Caco-2 (cell line): ENCODE measurements around the gene UGT1A4. TPM values are rescaled to one million over a fixed set of nuclear protein-coding genes. Genes with fewer than 3 reads are reported as not detected.

Experiments
- BruUV-seq: library from RNA; stranded (reverse); fragments of 400-500 nt; replicated peaks from 2 replicates; lab custom pipeline; 2021; lab: Mats Ljungman, UMichigan
- CTCF ChIA-PET: fragments of 300-600 bp; sonication (Branson Sonifier 250); formaldehyde crosslinking; loops from one replicate; lab custom pipeline; 2022; ENCODE audit warnings: antibody characterized with exemption; lab: Charles Lee
- POLR2A ChIA-PET: fragments of 300-600 bp; sonication (Branson Sonifier 250); formaldehyde crosslinking; loops from one replicate; lab custom pipeline; 2022; ENCODE audit warnings: antibody characterized with exemption; lab: Charles Lee
- DNase-seq, 2 experiments: peaks; one replicate each; pipeline versions ENCODE4 v3.0.0 to v3.0.0-alpha.2; 2020 to 2022
- H3K27me3 ChIP-seq: replicated peaks from 2 replicates; pipeline ENCODE4 v1.6.0; 2011; ENCODE audit warnings: low read length; ENCODE audit not compliant: control insufficient read depth, insufficient read depth
- H3K36me3 ChIP-seq: 2 replicates; pipeline ENCODE4 v1.5.1; 2011; ENCODE audit warnings: low read length; ENCODE audit not compliant: control insufficient read depth, insufficient read depth
- H3K4me1 ChIP-seq: fragments of 250-450 bp; sonication (Bioruptor Pico); 2 replicates; pipeline ENCODE4 v1.5.1; 2020; ENCODE audit warnings: mild to moderate bottlenecking
- H3K4me3 ChIP-seq: 2 replicates; pipeline ENCODE4 v1.5.1; 2011; ENCODE audit warnings: low read depth, mild to moderate bottlenecking, control low read depth, low read length
- H3K9me3 ChIP-seq: fragments of 250-450 bp; sonication (Bioruptor Pico); 2 replicates; pipeline ENCODE4 v1.5.1; 2020; ENCODE audit warnings: mild to moderate bottlenecking, moderate library complexity
- H3K27ac Mint-ChIP-seq: one replicate; pipeline ENCODE4 v1.8.0; 2022; ENCODE audit warnings: mixed read lengths; ENCODE audit not compliant: unreplicated experiment
- H3K27me3 Mint-ChIP-seq: one replicate; pipeline ENCODE4 v1.8.0; 2022; ENCODE audit warnings: mixed read lengths; ENCODE audit not compliant: insufficient read depth, unreplicated experiment
- H3K36me3 Mint-ChIP-seq: one replicate; pipeline ENCODE4 v1.8.0; 2022; ENCODE audit warnings: mild to moderate bottlenecking, mixed read lengths; ENCODE audit not compliant: insufficient read depth, unreplicated experiment
- H3K4me1 Mint-ChIP-seq: one replicate; pipeline ENCODE4 v1.8.0; 2022; ENCODE audit warnings: low read depth, mixed read lengths; ENCODE audit not compliant: unreplicated experiment
- H3K4me3 Mint-ChIP-seq: one replicate; pipeline ENCODE4 v1.8.0; 2022; ENCODE audit warnings: mild to moderate bottlenecking, moderate library complexity, mixed read lengths; ENCODE audit not compliant: unreplicated experiment
- H3K9me3 Mint-ChIP-seq: one replicate; pipeline ENCODE4 v1.8.0; 2022; ENCODE audit warnings: mixed read lengths; ENCODE audit not compliant: unreplicated experiment
- CTCF ChIP-seq, 2 experiments: fragments of 200-600 bp in 1 of 2; IDR thresholded peaks; 1 replicate in 1 of 2; 2 replicates in 1 of 2; pipeline versions ENCODE4 v1.5.1 to v1.8.0; 2011 to 2022; ENCODE audit warnings: antibody characterized with exemption in 1 of 2, control low read depth in 1 of 2, inconsistent platforms in 1 of 2, low read depth in 1 of 2, low read length in 1 of 2, mild to moderate bottlenecking in 1 of 2, moderate library complexity in 1 of 2; ENCODE audit not compliant: insufficient read depth in 1 of 2, severe bottlenecking in 1 of 2, unreplicated experiment in 1 of 2
- intact Hi-C: fragments of 100-400 bp; cut with micrococcal nuclease; formaldehyde crosslinking; loops from one replicate; pipeline ENCODE4 v1.10.0; 2022; ENCODE audit not compliant: unreplicated experiment
- total RNA-seq: library from RNA; stranded (reverse); gene quantifications from 2 replicates; pipeline ENCODE4 v1.2.3, GENCODE V29; 2022

The UGT1A4 gene
- total RNA-seq, 1 experiment from 2014 or later, result 0.79 TPM

DNA sequence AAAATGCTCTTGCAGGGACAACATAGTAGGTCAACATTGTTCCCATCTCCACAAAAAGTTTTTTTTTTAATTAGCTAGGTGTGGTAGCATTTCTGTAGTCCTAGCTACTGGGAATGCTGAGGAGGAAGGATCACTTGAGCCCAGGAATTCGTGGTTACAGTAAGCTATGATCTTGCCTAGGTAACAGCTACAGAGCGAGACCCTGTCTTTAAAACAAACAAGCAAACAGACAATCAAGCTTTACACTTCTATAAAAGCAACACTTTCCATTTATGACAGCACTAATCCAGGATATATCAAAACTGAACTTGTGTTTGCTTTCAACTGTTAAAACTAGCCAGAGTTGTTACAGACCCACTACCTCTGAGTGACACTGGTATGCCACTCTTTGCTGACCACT, 22.3 kb downstream of the UGT1A4 start:
- H3K27me3 Mint-ChIP-seq, result no peaks in the 10 kb centered on the region
- ChIA-PET CTCF (no interaction called here), POLR2A (no interaction called here)
- no peak overlapping the region for H3K4me3 Mint-ChIP-seq
- Histone ChIP-seq H3K27me3 (no peaks in the 10 kb centered on the region), H3K36me3 (no peaks in the 10 kb centered on the region), H3K9me3 (no peaks in the 10 kb centered on the region), H3K4me3 (no peak overlapping the region), H3K4me1 (no peaks in the 10 kb centered on the region)
- H3K36me3 Mint-ChIP-seq, result peaks cover 19% of the 10 kb centered on the region
- intact Hi-C loops, result no loop called here
- no TSS peak for BruUV-seq
- no peak for TF ChIP-seq CTCF (IDR thresholded peaks at IDR 0.05; ENCODE audit: insufficient read depth in 1 of 2, low read depth in 1 of 2, low read length in 1 of 2, severe bottlenecking in 1 of 2, unreplicated experiment in 1 of 2)
- no peak for DNase-seq
- peaks cover 15% of the 10 kb centered on the region for H3K9me3 Mint-ChIP-seq
- H3K27ac Mint-ChIP-seq, result no peak overlapping the region
- H3K4me1 Mint-ChIP-seq, result peaks cover 20% of the 10 kb centered on the region

DNA sequence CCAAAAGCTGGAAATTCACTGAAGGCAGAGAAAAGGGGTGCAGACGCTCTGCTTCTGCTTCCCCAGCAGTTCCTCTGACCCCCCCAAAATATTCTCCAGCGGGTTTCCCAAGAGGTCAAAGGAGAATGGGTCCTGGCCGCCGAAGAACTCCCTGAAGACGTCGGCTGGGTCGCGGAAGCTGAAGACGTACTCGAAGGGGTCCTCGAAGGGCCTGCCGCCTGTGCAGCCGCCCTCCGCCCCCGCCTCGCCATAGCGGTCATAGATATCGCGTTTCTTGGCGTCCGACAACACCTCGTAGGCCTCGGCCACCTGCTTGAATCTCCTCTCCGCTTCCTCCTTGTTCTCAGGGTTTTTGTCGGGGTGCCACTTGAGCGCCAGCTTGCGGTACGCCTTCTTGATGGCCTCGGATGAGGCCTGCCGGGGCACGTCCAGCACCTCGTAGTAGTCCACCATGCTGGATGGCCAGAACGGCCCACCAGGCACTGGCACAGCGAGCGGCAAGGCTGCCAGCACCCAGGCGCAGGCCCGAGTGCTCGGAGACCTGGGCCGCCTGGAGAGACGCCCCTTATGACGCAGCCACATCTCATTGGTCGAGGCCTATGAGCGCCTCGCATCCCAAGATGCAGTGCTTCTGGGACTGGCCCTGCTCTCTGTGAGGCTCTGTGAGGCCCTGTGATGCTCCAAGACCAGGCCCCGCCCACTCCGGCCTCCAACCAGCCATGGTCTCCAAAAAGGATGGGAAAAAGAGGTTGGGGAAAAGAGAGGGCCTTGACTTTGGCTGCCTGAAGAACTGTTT, 25.1 kb downstream of the UGT1A4 start:
- CTCF ChIA-PET, result no interaction called here

More for the DNA sequence above, 25.1 kb downstream of the UGT1A4 start:
- no peak for TF ChIP-seq CTCF (IDR thresholded peaks at IDR 0.05; ENCODE audit: insufficient read depth in 1 of 2, low read depth in 1 of 2, low read length in 1 of 2, severe bottlenecking in 1 of 2, unreplicated experiment in 1 of 2)
- no TSS peak for BruUV-seq
- Histone ChIP-seq H3K36me3 (no peaks in the 10 kb centered on the region), H3K27me3 (no peaks in the 10 kb centered on the region), H3K4me1 (peaks cover 9% of the 10 kb centered on the region), H3K4me3 (no peak overlapping the region), H3K9me3 (no peaks in the 10 kb centered on the region)
- H3K4me3 Mint-ChIP-seq, result no peak overlapping the region
- H3K27ac Mint-ChIP-seq, result no peak overlapping the region
- intact Hi-C loops, result no loop called here
- peaks cover 17% of the 10 kb centered on the region for H3K9me3 Mint-ChIP-seq
- H3K36me3 Mint-ChIP-seq, result peaks cover 19% of the 10 kb centered on the region
- POLR2A ChIA-PET, result no interaction called here
- H3K27me3 Mint-ChIP-seq, result no peaks in the 10 kb centered on the region
- H3K4me1 Mint-ChIP-seq, result peaks cover 13% of the 10 kb centered on the region
- DNase-seq, result no peak
